ENCODE measurements around the gene COLEC12. TPM values are rescaled to one million over a fixed set of nuclear protein-coding genes. Genes with fewer than 3 reads are reported as not detected.

The COLEC12 gene
- total and polyA plus RNA-seq, 3 donors from 2014 or later, result 4.5 to 10.4 (median 8.1) TPM

DNA sequence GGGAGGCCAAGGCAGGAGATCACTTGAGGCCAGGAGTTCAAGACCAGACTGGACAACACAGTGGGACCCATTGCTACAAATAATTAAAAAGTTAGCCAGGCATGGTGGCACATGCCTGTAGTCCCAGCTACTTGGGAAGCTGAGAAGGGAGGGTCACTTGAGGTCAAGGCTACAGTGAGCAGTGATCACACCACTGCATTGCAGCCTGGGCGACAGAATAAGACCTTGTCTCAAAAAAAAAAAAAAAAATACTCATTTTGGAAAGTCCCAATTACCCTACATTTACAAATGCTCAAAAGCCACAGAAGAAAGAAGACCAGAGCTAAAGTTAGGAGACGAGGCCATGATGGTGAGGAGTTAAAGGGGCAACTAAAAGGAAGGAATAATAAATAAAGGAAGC, 61.9 kb downstream of the COLEC12 start:
- Histone ChIP-seq H3K36me3 (ENCODE audit: low read depth, missing control alignments) (no peaks in the 10 kb centered on the region), H3K27ac (no peak overlapping the region), H3K4me3 (no peak overlapping the region), H3K27me3 (no peaks in the 10 kb centered on the region), H3K4me1 (no peaks in the 10 kb centered on the region), H3K9me3 (no peaks in the 10 kb centered on the region)
- no peak for DNase-seq
- TF ChIP-seq CTCF (IDR thresholded peaks at IDR 0.05), result no peak
- TF ChIP-seq POLR2A (IDR thresholded peaks at IDR 0.05), result no peak
- intact Hi-C loops (cut with DNase I; ENCODE audit: low total_unique reads), result no loop called here
- WGBS, 2 donors, result 73 to 78% methylated on average over 2 of the region's 2 CpGs

DNA sequence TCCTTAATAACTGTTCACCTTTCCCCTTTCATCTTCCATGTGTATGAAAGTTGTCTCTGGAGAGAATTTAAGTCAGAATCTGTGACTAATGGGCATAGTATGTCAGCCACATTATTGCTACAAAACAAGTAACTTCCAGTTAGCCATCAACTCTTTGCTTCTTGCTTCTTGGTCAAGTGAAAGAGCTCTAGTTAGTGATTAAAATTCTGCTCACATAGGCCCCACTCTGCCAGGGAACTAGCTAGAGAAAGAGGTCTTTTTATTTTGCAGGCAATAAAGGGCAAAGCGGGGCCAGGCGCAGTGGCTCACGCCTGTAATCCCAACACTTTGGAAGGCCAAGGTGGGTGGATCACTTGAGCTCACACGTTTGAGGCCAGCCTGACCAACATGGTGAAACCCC, 64.6 kb downstream of the COLEC12 start:
- H3K36me3 ChIP-seq (ENCODE audit: low read depth, missing control alignments), result no peaks in the 10 kb centered on the region
- no peak for TF ChIP-seq CTCF (IDR thresholded peaks at IDR 0.05)
- TF ChIP-seq POLR2A (IDR thresholded peaks at IDR 0.05), result no peak
- no peak overlapping the region for H3K4me3 ChIP-seq
- 91 to 97% methylated on average over 4 of the region's 4 CpGs for WGBS, 2 donors
- intact Hi-C loops (cut with DNase I; ENCODE audit: low total_unique reads), result no loop called here
- peaks cover 4% of the 10 kb centered on the region for H3K4me1 ChIP-seq
- no peaks in the 10 kb centered on the region for H3K9me3 ChIP-seq
- no peak overlapping the region for H3K27ac ChIP-seq
- no peak for DNase-seq
- H3K27me3 ChIP-seq, result no peaks in the 10 kb centered on the region

DNA sequence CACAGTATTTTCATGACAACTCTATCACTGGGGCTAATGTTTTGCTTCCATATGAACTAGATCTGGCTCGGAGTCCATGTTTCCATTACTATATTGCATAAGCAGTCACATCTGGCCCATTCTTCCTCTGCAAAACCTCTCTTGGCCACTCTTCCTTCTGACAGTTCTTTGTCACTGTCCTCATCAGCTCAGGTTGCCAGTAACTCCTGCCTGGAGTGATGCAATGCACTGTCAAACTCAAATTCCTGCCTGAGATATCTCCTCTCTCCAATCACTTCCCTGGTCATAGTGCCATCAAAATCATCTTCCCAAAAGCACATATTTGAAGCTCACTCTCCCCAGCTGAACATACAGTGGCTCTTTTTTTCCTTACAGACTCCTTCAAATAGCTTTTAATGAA, 66.1 kb downstream of the COLEC12 start:
- intact Hi-C loops (cut with DNase I; ENCODE audit: low total_unique reads), result no loop called here
- H3K27ac ChIP-seq, result no peak overlapping the region
- no peaks in the 10 kb centered on the region for H3K36me3 ChIP-seq (ENCODE audit: low read depth, missing control alignments)
- no peak overlapping the region for H3K4me3 ChIP-seq
- no peak for DNase-seq
- H3K27me3 ChIP-seq, result no peaks in the 10 kb centered on the region
- no peaks in the 10 kb centered on the region for H3K9me3 ChIP-seq
- WGBS, 2 donors, result 0 to 55% methylated on average over 1 of the region's 1 CpG
- peaks cover 4% of the 10 kb centered on the region for H3K4me1 ChIP-seq
- TF ChIP-seq POLR2A (IDR thresholded peaks at IDR 0.05) (no peak), CTCF (IDR thresholded peaks at IDR 0.05) (no peak)

DNA sequence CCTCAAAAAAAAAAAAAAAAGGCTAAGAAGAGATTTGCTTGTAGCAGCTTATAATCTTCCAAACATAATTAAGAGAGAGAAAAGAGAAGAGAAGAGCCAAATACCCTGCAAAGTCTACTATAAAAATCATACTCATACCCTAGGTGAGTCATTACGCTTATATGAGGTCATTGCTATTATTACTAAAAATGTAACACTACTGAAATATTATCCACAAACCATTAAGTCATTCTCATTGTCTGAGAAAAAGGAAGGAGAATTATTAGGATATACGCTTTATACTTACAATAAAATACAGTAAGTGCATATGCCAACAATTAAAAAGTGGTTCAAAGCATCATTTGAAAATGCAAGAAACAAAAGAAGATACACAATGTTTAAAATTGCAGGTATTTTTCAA, 66.5 kb downstream of the COLEC12 start:
- H3K27me3 ChIP-seq, result no peaks in the 10 kb centered on the region
- no peak overlapping the region for H3K4me3 ChIP-seq
- intact Hi-C loops (cut with DNase I; ENCODE audit: low total_unique reads), result no loop called here
- no peak overlapping the region for H3K27ac ChIP-seq
- WGBS, 2 donors, result 87 to 96% methylated on average over 2 of the region's 2 CpGs
- no peaks in the 10 kb centered on the region for H3K9me3 ChIP-seq
- DNase-seq, result no peak
- H3K36me3 ChIP-seq (ENCODE audit: low read depth, missing control alignments), result no peaks in the 10 kb centered on the region
- TF ChIP-seq CTCF (IDR thresholded peaks at IDR 0.05), result no peak
- TF ChIP-seq POLR2A (IDR thresholded peaks at IDR 0.05), result no peak
- H3K4me1 ChIP-seq, result peaks cover 4% of the 10 kb centered on the region

GRCh38 chr18:433298-433697, 67.2 kb downstream of the COLEC12 start:
- no peak for TF ChIP-seq POLR2A (IDR thresholded peaks at IDR 0.05)
- TF ChIP-seq CTCF (IDR thresholded peaks at IDR 0.05), result no peak
- intact Hi-C loops (cut with DNase I; ENCODE audit: low total_unique reads), result no loop called here
- no peaks in the 10 kb centered on the region for H3K9me3 ChIP-seq
- no peak for DNase-seq
- peaks cover 4% of the 10 kb centered on the region for H3K4me1 ChIP-seq
- 56 to 66% methylated on average over 3 of the region's 3 CpGs for WGBS, 2 donors
- H3K4me3 ChIP-seq, result no peak overlapping the region
- H3K27me3 ChIP-seq, result no peaks in the 10 kb centered on the region
- no peak overlapping the region for H3K27ac ChIP-seq
- H3K36me3 ChIP-seq (ENCODE audit: low read depth, missing control alignments), result no peaks in the 10 kb centered on the region

Measured in testis (tissue), 3 donors.